Kidney (tissue), 14 donors: ENCODE data around the gene KCNQ1. TPM values are rescaled to one million over a fixed set of nuclear protein-coding genes. Genes with fewer than 3 reads are reported as not detected.

Experiments
- DNase-seq, 5 donors: peaks; one replicate each; pipeline ENCODE4 v3.0.0-alpha.2; 2013 to 2020
- FAIRE-seq: peaks from 2 replicates; lab custom pipeline; 2012; peaks lifted over from hg19 to GRCh38; lab: Jason Lieb, UNC
- H3K27ac ChIP-seq, 2 donors: one replicate each; pipeline ENCODE4 v1.7.0; 2013; ENCODE audit warnings: low read depth in 2 of 2, low read length in 2 of 2, inconsistent platforms in 1 of 2
- H3K27me3 ChIP-seq: one replicate; pipeline ENCODE4 v1.7.1; 2013; ENCODE audit warnings: low read length, inconsistent platforms; ENCODE audit not compliant: control insufficient read depth, insufficient read depth
- H3K36me3 ChIP-seq, 3 donors: one replicate each; pipeline versions ENCODE4 v1.7.0 to v1.7.1; 2013; ENCODE audit warnings: low read length in 3 of 3, control low read depth in 1 of 3, inconsistent platforms in 1 of 3; ENCODE audit not compliant: insufficient read depth in 3 of 3, control insufficient read depth in 2 of 3
- H3K4me1 ChIP-seq, 3 donors: one replicate each; pipeline versions ENCODE4 v1.7.0 to v1.7.1; 2013; ENCODE audit warnings: low read length in 3 of 3, inconsistent platforms in 1 of 3, low read depth in 1 of 3; ENCODE audit not compliant: control insufficient read depth in 2 of 3, insufficient read depth in 2 of 3
- H3K4me3 ChIP-seq, 3 donors: one replicate each; pipeline versions ENCODE4 v1.7.0 to v1.8.1; 2013; ENCODE audit warnings: low read length in 3 of 3, control low read depth in 1 of 3, inconsistent platforms in 1 of 3
- H3K9ac ChIP-seq, 3 donors: one replicate each; pipeline versions ENCODE4 v1.7.0 to v1.7.1; 2013; ENCODE audit warnings: low read length in 3 of 3, control low read depth in 1 of 3, inconsistent platforms in 1 of 3
- H3K9me3 ChIP-seq, 3 donors: one replicate each; pipeline versions ENCODE4 v1.7.0 to v1.7.1; 2013; ENCODE audit warnings: low read length in 3 of 3, control low read depth in 1 of 3, inconsistent platforms in 1 of 3; ENCODE audit not compliant: control insufficient read depth in 2 of 3, insufficient read depth in 1 of 3
- CTCF ChIP-seq: IDR thresholded peaks from 3 replicates; pipeline ENCODE4 v1.5.1; 2012; ENCODE audit warnings: mild to moderate bottlenecking, moderate library complexity, borderline replicate concordance; ENCODE audit not compliant: insufficient read depth; ENCODE audit errors: extremely low read depth
- intact Hi-C: fragments of 100-400 bp; cut with DNase I; formaldehyde crosslinking; loops from one replicate; pipeline ENCODE4 v1.11.1; 2022
- polyA plus RNA-seq: library from polyadenylated mRNA; stranded (reverse); fragments of 350-450 nt; fragmentation: Illumina TruSeq; extraction: RNeasy Lipid Tissue Mini Kit (QIAGEN cat#74804); gene quantifications from one replicate; pipeline ENCODE4 v1.2.3, GENCODE V29; 2014; ENCODE audit warnings: low read depth, low replicate concordance; ENCODE audit not compliant: insufficient read depth
- total RNA-seq: library from RNA; stranded (reverse); fragmentation: NEBNext Ultra II Directional; extraction: Animal tissue kit (Norgen Biotek cat#: 25700); gene quantifications from one replicate; pipeline ENCODE4 v1.2.1, GENCODE V29; 2021
- donor health status: control.
- donor health status: control.
- donor health status: control.
- donor health status: control.
- donor health status: control.
- donor health status: DM: yes; HTN: yes; CAD: no.
- donor health status: Normal renal cell carcinoma (clear cell type).

KCNQ1 gene
- total and polyA plus RNA-seq, 2 donors from 2014 or later: 45.5 to 49.4 TPM

DNA sequence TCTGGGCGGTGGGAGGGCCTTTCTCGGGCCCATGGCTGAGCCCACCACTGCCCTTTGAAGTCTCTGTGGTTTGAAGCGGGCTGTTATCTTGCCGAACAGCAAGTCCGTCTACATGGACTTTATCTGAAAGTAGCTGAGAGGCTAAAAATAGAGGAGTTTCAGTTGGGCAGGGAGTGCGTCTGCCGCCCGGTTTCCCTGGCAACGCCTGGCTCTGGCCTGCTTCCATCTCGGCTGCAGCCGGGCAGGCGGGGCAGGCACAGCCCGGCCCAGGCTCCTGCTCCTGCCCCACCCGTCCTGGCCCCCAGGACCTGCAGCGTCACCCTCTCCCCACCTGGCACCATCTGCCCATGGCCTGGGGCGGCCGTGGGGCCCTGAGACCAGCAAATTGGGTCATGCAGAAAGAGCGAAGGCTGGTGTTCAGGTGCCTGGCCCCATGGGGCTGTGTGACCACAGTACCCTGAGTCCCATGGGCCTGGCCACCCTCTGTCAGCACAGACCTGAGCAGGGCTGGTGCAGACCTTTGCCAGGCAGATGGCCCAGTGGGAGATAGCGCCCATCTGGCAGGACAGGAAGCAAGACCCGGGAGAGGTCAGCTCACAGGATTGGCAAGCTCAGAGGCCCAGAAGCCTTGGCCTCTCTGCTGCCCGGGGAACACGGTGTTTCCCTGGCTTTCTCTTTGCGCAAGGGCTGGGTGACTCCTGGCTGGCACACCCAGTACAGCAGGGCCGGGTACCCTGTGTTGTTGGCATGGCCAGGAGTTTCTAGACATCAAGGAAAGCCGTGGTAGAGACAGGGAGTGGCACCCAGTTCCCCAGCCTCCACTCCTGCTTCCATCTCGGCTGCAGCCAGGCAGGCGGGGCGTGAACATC, 334.1 kb downstream of the KCNQ1 start:
- Histone ChIP-seq H3K4me3 (peak overlapping the region in 1 of 3 donors; percentile 25), H3K9me3 (no peaks in the 10 kb centered on the region), H3K27ac (peak overlapping the region; percentile 83 to 96), H3K27me3 (no peaks in the 10 kb centered on the region), H3K4me1 (peaks cover 0 to 31% (median 19%) of the 10 kb centered on the region in 3 donors), H3K9ac (peak overlapping the region in 1 of 3 donors; percentile 65), H3K36me3 (no peaks in the 10 kb centered on the region)
- intact Hi-C loops: no loop called here
- peak; percentile 34 for TF ChIP-seq CTCF
- peak; percentile 67 to 93 (median 81) for DNase-seq
- no peak for FAIRE-seq

GRCh38 chr11:2779499-2779980, 334.7 kb downstream of the KCNQ1 start:
- no peaks in the 10 kb centered on the region for H3K9me3 ChIP-seq
- H3K9ac ChIP-seq: peak overlapping the region in 1 of 3 donors; percentile 46
- peaks cover 0 to 31% (median 19%) of the 10 kb centered on the region in 3 donors for H3K4me1 ChIP-seq
- intact Hi-C loops: no loop called here
- H3K27me3 ChIP-seq: no peaks in the 10 kb centered on the region
- no peak for TF ChIP-seq CTCF
- H3K4me3 ChIP-seq: no peak overlapping the region
- no peaks in the 10 kb centered on the region for H3K36me3 ChIP-seq
- peak in 2 of 5 donors; percentile 8 to 62 for DNase-seq
- H3K27ac ChIP-seq: peak overlapping the region; percentile 83 to 96
- FAIRE-seq: no peak

DNA sequence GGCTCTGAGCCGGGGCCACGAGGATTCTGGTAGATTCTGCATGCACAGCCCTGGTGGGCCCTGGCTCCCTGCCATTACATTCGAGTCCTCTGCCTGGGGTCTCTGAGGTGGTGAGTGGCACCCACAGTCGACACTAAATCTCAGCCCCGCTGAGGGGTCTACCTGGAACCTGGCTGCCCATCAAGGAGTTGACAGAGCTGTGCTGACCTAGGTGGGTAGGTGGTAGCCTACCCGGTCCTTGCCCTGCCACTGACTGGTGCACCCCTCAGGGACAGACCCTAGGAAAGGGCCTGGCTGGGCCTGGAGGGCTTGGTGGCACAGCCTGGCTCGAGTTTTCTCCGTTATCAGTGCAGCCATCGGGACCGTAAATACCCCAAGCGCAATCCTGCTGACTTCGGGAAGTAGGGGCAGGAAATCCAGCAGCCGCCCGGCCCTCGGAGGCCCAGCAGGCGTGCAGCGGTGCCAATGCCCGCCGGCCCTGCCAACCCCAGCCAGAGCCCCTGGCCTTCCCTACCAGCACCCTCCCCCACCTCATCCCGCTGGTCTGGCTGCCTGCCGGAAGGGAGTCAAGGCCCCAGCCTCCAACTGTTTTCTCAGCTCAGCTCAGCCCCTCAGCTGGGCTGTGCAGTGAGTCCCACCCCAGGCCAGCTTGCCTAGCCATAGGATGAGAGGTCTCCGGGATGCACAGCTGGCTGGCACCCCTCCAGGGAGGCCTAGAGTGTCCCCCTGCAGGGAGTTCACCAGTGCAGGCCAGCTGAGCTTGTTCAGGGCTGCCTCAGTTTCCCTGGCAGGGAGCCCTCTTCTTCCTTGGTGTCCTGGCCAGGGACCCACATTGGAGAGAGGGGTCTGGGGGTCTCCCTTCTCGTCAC, 335.4 kb downstream of the KCNQ1 start:
- intact Hi-C loops: no loop called here
- Histone ChIP-seq H3K4me1 (peaks cover 0 to 31% (median 19%) of the 10 kb centered on the region in 3 donors), H3K9ac (peak overlapping the region in 1 of 3 donors; percentile 46), H3K27ac (peak overlapping the region; percentile 69 to 83), H3K36me3 (no peaks in the 10 kb centered on the region), H3K9me3 (no peaks in the 10 kb centered on the region), H3K4me3 (no peak overlapping the region), H3K27me3 (no peaks in the 10 kb centered on the region)
- no peak for FAIRE-seq
- DNase-seq: peak; percentile 47 to 82 (median 74)
- no peak for TF ChIP-seq CTCF
